GM10248 (cell line): ENCODE measurements around the gene LGR5.

Experiments used
- CTCF ChIA-PET: fragments of 300-600 bp; sonication (Branson Sonifier 250); formaldehyde crosslinking; extraction: SDS; loops from one replicate; lab custom pipeline; 2021; ENCODE audit warnings: antibody characterized with exemption; lab: Yijun Ruan, JAX
- POLR2A ChIA-PET: fragments of 350-650 bp; sonication (Branson Sonifier 250); formaldehyde crosslinking; extraction: SDS; loops from one replicate; lab custom pipeline; 2020; ENCODE audit warnings: antibody characterized with exemption; lab: Yijun Ruan, JAX
- DNase-seq: peaks from one replicate; pipeline ENCODE4 v3.0.0; 2012; ENCODE audit errors: extremely low spot score
- CTCF ChIP-seq: IDR thresholded peaks from 2 replicates; pipeline ENCODE4 v1.5.1; 2012; ENCODE audit warnings: mild to moderate bottlenecking, low read depth; ENCODE audit errors: extremely low read depth, missing control alignments, control extremely low read depth

Gene LGR5

GRCh38 chr12:71461787-71462328 is 22.3 kb downstream of the LGR5 start:
- ChIA-PET CTCF (interaction anchor here (1.6 kb wide), 1 partner anchor 10 kb away, joined by 6 read pairs; no protein-coding TSS in a partner anchor), POLR2A (no interaction called here)
- no peak for DNase-seq
- TF ChIP-seq CTCF = no peak

- TF ChIP-seq CTCF = no peak
- ChIA-PET POLR2A (no interaction called here), CTCF (no interaction called here)
- no peak for DNase-seq
Observed at GRCh38 chr12:71465796-71466195, 26.2 kb downstream of the LGR5 start.

- ChIA-PET CTCF (no interaction called here), POLR2A (no interaction called here)
- no peak for TF ChIP-seq CTCF
- no peak for DNase-seq
Observed at GRCh38 chr12:71469258-71469750, 29.7 kb downstream of the LGR5 start.

DNA sequence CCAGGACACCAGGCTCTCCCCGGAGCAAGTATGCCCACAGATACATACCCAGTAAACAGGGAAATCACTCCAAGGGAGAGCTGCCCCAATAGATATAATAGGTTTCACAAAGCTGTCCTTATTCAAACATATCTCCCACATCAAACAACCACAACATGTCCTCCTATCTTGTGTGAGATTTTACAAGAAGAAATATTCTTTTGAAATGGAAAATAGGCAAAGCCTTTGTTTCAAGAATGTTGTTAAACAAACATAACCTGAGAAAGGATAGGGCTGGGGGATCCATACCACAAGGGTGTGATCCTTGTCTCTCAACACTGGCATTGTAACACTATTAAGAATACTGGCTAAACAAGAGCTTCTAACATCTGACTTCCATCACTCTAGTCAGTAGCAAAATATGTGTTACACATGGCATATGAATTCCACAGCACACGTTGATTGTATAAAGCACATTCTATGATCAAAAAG is 32.9 kb downstream of the LGR5 start:
- TF ChIP-seq CTCF = no peak
- CTCF ChIA-PET = interaction anchor here (1.1 to 2.1 kb wide), 2 partner anchors 9 to 10 kb away, joined by 3 to 6 read pairs; no protein-coding TSS in a partner anchor
- POLR2A ChIA-PET = no interaction called here
- no peak for DNase-seq

DNA sequence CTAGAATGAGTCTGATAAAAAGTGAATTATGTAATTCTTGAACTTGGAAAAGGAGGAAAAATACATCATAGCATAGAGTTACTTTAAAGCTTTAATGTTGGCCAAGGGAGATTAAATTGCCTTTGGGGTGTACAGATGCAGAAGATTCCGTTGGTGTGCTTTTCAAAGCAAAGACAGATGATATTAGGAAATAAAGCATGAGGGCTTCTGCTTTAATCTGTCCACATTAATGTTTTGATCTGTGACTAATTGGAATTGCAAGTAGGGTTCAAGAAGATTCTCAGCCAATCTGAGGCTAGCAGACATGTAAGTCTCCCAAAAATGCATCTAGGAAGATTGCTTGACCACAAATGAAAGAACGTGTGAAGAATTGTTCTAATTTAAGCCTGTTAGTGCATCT is 35.2 kb downstream of the LGR5 start:
- no peak for TF ChIP-seq CTCF
- no peak for DNase-seq
- CTCF ChIA-PET = interaction anchor here (2.7 kb wide), 1 partner anchor 9 kb away, joined by 9 read pairs; no protein-coding TSS in a partner anchor
- POLR2A ChIA-PET = no interaction called here

GRCh38 chr12:71475280-71475679 is 35.7 kb downstream of the LGR5 start:
- TF ChIP-seq CTCF = no peak
- ChIA-PET CTCF (interaction anchor here (2.7 kb wide), 1 partner anchor 9 kb away, joined by 9 read pairs; no protein-coding TSS in a partner anchor), POLR2A (no interaction called here)
- no peak for DNase-seq
